GM10266 (cell line): ENCODE data around the gene JPT1.

Source experiments
- DNase-seq: peaks from one replicate; pipeline ENCODE4 v3.0.0; 2012; ENCODE audit errors: extremely low spot score
- CTCF ChIP-seq: IDR thresholded peaks from 2 replicates; pipeline ENCODE4 v1.5.1; 2012; ENCODE audit warnings: mild to moderate bottlenecking, low read depth; ENCODE audit not compliant: control insufficient read depth, insufficient read depth; ENCODE audit errors: missing control alignments

Gene JPT1

DNA sequence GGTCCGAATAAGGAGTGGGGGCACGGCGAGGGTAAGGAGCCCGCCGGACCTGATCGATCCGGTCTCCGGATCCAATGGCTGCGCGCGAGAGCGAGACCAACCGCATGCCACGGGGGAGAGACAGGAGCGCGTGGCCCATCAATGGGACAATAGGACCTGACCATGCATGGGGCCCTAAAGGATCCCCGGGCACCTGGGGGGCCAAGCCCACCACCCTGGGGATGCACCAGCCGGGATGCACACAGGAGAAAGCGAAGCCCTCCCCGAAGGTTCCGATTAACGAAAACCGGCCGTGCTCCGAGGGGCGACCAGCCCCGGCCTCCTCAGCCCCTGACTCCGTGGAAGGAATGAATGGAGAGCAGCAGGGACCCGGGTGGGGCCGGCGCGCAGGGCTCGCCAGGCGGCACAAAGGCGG, 525 bp downstream of the JPT1 start:
- DNase-seq = peak; percentile 39
- no peak for TF ChIP-seq CTCF

- peak; percentile 51 for DNase-seq
- no peak for TF ChIP-seq CTCF
Observed at GRCh38 chr17:75152922-75153779, 1.2 kb downstream of the JPT1 start.

GRCh38 chr17:75152523-75152921, 1.8 kb downstream of the JPT1 start:
- no peak for DNase-seq
- TF ChIP-seq CTCF = no peak

- no peak for TF ChIP-seq CTCF
- no peak for DNase-seq
Observed at GRCh38 chr17:75151930-75152329, 2.4 kb downstream of the JPT1 start.

- DNase-seq = no peak
- TF ChIP-seq CTCF = no peak
Observed at GRCh38 chr17:75147878-75148546, 6.3 kb downstream of the JPT1 start.

DNA sequence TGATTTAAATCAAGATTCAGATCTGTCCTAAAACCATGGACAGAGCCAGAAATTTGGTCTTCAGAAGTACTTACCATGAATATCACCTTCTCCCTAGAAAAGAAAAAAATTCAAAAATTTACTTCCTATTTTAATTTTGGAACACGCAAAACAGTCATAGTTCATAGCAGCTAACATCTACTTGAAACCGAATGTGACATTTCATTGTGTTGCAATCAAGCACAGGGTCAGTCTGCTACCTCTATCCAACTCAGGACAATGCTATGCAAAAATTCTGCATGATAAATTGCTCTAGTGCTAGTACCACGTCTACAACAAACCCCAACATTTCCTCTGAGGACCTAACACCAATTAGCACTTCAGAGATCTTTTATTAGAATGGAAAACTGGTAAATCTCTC, 7.7 kb downstream of the JPT1 start:
- TF ChIP-seq CTCF = no peak
- no peak for DNase-seq

DNA sequence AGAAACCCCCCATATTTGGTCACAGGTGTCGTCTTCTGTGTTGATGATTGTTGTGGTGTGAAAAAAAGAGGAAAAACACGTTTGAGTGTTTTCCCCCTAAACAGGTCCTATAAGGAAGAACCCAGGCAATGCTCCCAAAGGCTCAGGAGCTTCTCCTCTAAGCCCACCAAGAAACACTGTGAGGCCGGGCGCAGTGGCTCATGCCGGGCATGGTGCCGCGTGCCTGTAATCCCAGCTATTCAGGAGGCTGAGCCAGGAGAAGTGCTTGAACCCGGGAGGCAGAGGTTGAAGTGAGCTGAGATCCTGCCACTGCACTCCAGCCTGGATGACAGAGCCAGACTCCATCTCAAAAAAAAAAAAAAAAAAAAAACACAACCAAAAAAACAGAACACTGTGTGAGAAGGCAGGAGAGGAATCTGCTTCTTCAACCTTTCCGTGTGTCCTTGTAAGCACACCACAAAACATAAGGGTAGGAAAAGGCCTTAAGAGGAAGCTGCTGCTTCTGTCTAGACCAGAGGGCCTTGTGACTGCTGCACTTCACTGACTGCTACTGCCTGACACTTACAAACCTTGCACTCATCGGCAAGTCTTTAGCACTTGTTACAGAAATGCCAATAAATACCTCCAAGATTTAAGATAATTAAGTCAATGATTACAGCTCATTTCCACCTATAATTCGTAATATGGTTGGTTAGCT, 9.3 kb downstream of the JPT1 start:
- no peak for TF ChIP-seq CTCF
- no peak for DNase-seq
